OCI-LY1 (cell line): ENCODE measurements around the gene GTPBP1.

Experiments
- H2AFZ ChIP-seq: fragments of 200-600 bp; sonication (generic), shearing (Covaris generic); 2 replicates; pipeline ENCODE4 v1.6.0; 2014; ENCODE audit warnings: antibody characterized with exemption, mild to moderate bottlenecking, low read length
- H3F3A ChIP-seq: fragments of 200-600 bp; sonication (generic), shearing (Covaris generic); 2 replicates; pipeline ENCODE4 v1.6.0; 2014; ENCODE audit warnings: mild to moderate bottlenecking, antibody characterized with exemption, low read length, moderate library complexity; ENCODE audit not compliant: insufficient read depth
- H3K27ac ChIP-seq: fragments of 200-600 bp; sonication (generic); 2 replicates; pipeline ENCODE4 v1.5.1; 2014; ENCODE audit warnings: low read length, mixed run types, mild to moderate bottlenecking, low read depth; ENCODE audit not compliant: poor library complexity, severe bottlenecking
- H3K27me3 ChIP-seq: fragments of 200-600 bp; sonication (generic); 2 replicates; pipeline ENCODE4 v1.6.0; 2014; ENCODE audit warnings: antibody characterized with exemption, mild to moderate bottlenecking, low read length, moderate library complexity; ENCODE audit not compliant: insufficient read depth
- H3K36me3 ChIP-seq: fragments of 200-600 bp; sonication (generic); 2 replicates; pipeline ENCODE4 v1.6.1; 2014; ENCODE audit warnings: mild to moderate bottlenecking, antibody characterized with exemption, low read length, moderate library complexity, mixed read lengths; ENCODE audit not compliant: insufficient read depth
- H3K4me1 ChIP-seq: fragments of 200-600 bp; sonication (generic); 2 replicates; pipeline ENCODE4 v1.5.1; 2014; ENCODE audit warnings: mild to moderate bottlenecking, low read length, moderate library complexity; ENCODE audit not compliant: insufficient read depth, severe bottlenecking
- H3K4me2 ChIP-seq: fragments of 200-600 bp; sonication (generic), shearing (Covaris generic); 2 replicates; pipeline ENCODE4 v1.6.1; 2014; ENCODE audit warnings: low read length
- H3K4me3 ChIP-seq: fragments of 200-600 bp; sonication (generic); 2 replicates; pipeline ENCODE4 v1.5.1; 2014; ENCODE audit warnings: low read length, low read depth, mild to moderate bottlenecking, mixed read lengths; ENCODE audit not compliant: poor library complexity, severe bottlenecking
- H3K79me2 ChIP-seq: fragments of 200-600 bp; shearing (Covaris generic); 2 replicates; pipeline ENCODE4 v1.6.1; 2016; ENCODE audit warnings: mixed run types, low read length, mixed read lengths; ENCODE audit not compliant: insufficient read depth
- H3K9ac ChIP-seq: fragments of 200-600 bp; sonication (generic), shearing (Covaris generic); 2 replicates; pipeline ENCODE4 v1.6.1; 2014; ENCODE audit warnings: mild to moderate bottlenecking, low read length, mixed read lengths
- H3K9me2 ChIP-seq: fragments of 200-600 bp; sonication (generic), shearing (Covaris generic); 2 replicates; pipeline ENCODE4 v1.6.1; 2014; ENCODE audit warnings: low read depth, mild to moderate bottlenecking, low read length, mixed read lengths
- H3K9me3 ChIP-seq: fragments of 200-600 bp; shearing (Covaris generic); 2 replicates; pipeline ENCODE4 v1.6.1; 2014; ENCODE audit warnings: low read length, mixed read lengths
- H4K20me1 ChIP-seq: fragments of 200-600 bp; sonication (generic), shearing (Covaris generic); 2 replicates; pipeline ENCODE4 v1.6.0; 2016; ENCODE audit warnings: mild to moderate bottlenecking, low read length; ENCODE audit not compliant: insufficient read depth
- EZH2 ChIP-seq: fragments of 200-600 bp; sonication (generic), shearing (Covaris generic); IDR thresholded peaks from 2 replicates; pipeline ENCODE4 v1.8.0; 2017; ENCODE audit warnings: borderline replicate concordance, mixed run types, mild to moderate bottlenecking, antibody characterized with exemption, low read length, moderate library complexity, mixed read lengths
- TF ChIP-seq, protein P1 (sequence below): fragments of 200-600 bp; sonication (generic), shearing (Covaris generic); IDR thresholded peaks from 2 replicates; pipeline ENCODE4 v1.5.1; 2017; ENCODE audit warnings: mild to moderate bottlenecking, antibody characterized with exemption, low read length, moderate library complexity, mixed read lengths

Gene GTPBP1

GRCh38 chr22:38745676-38746460 lies 40.1 kb downstream of the GTPBP1 start:
- Histone ChIP-seq H3K27ac (no peak overlapping the region), H3K36me3 (peaks cover 97% of the 10 kb centered on the region)
- TF ChIP-seq, protein P1, sequence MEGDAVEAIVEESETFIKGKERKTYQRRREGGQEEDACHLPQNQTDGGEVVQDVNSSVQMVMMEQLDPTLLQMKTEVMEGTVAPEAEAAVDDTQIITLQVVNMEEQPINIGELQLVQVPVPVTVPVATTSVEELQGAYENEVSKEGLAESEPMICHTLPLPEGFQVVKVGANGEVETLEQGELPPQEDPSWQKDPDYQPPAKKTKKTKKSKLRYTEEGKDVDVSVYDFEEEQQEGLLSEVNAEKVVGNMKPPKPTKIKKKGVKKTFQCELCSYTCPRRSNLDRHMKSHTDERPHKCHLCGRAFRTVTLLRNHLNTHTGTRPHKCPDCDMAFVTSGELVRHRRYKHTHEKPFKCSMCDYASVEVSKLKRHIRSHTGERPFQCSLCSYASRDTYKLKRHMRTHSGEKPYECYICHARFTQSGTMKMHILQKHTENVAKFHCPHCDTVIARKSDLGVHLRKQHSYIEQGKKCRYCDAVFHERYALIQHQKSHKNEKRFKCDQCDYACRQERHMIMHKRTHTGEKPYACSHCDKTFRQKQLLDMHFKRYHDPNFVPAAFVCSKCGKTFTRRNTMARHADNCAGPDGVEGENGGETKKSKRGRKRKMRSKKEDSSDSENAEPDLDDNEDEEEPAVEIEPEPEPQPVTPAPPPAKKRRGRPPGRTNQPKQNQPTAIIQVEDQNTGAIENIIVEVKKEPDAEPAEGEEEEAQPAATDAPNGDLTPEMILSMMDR, result no peak
- no peak for TF ChIP-seq EZH2

GRCh38 chr22:38748487-38749136 lies 42.9 kb downstream of the GTPBP1 start:
- H3K4me2 ChIP-seq, result no peak overlapping the region
- no peaks in the 10 kb centered on the region for H3K27me3 ChIP-seq
- no peaks in the 10 kb centered on the region for H3K79me2 ChIP-seq
- H3K4me1 ChIP-seq, result peaks cover 23% of the 10 kb centered on the region
- H3K9me2 ChIP-seq, result no peaks in the 10 kb centered on the region
- no peaks in the 10 kb centered on the region for H3F3A ChIP-seq
- H3K27ac ChIP-seq, result no peak overlapping the region
- no peaks in the 10 kb centered on the region for H3K9me3 ChIP-seq
- TF ChIP-seq, protein P1, result no peak
- no peak for TF ChIP-seq EZH2
- no peak overlapping the region for H3K9ac ChIP-seq
- no peak overlapping the region for H2AFZ ChIP-seq
- no peak overlapping the region for H3K4me3 ChIP-seq
- peaks cover 89% of the 10 kb centered on the region for H3K36me3 ChIP-seq
- H4K20me1 ChIP-seq, result no peaks in the 10 kb centered on the region

More at GRCh38 chr22:38745676-38746460, 40.1 kb downstream of the GTPBP1 start:
- Histone ChIP-seq H3K9me3 (no peaks in the 10 kb centered on the region), H3K79me2 (no peaks in the 10 kb centered on the region), H4K20me1 (no peaks in the 10 kb centered on the region), H3K9ac (no peak overlapping the region), H3K4me3 (no peak overlapping the region), H2AFZ (no peak overlapping the region), H3K27me3 (no peaks in the 10 kb centered on the region), H3K9me2 (no peaks in the 10 kb centered on the region), H3K4me1 (peaks cover under 1% of the 10 kb centered on the region), H3F3A (no peaks in the 10 kb centered on the region), H3K4me2 (no peak overlapping the region)

- H2AFZ ChIP-seq, result no peak overlapping the region
- no peaks in the 10 kb centered on the region for H3F3A ChIP-seq
- no peaks in the 10 kb centered on the region for H4K20me1 ChIP-seq
- H3K27me3 ChIP-seq, result no peaks in the 10 kb centered on the region
- TF ChIP-seq EZH2, result no peak
- TF ChIP-seq, protein P1, result no peak
- H3K9ac ChIP-seq, result no peak overlapping the region
- no peak overlapping the region for H3K4me2 ChIP-seq
- no peak overlapping the region for H3K4me3 ChIP-seq
- no peaks in the 10 kb centered on the region for H3K79me2 ChIP-seq
- no peak overlapping the region for H3K27ac ChIP-seq
- no peaks in the 10 kb centered on the region for H3K9me3 ChIP-seq
- H3K4me1 ChIP-seq, result peaks cover 35% of the 10 kb centered on the region
- H3K36me3 ChIP-seq, result peaks cover 76% of the 10 kb centered on the region
- H3K9me2 ChIP-seq, result no peaks in the 10 kb centered on the region
Measured at GRCh38 chr22:38750104-38750503, 44.4 kb downstream of the GTPBP1 start.
